Activated T-cell treated with anti-CD3 and anti-CD28 coated beads, Interleukin-2, amount 50 U/mL, for 4 hours (primary cell): ENCODE data around the gene XXYLT1. TPM values are rescaled to one million over a fixed set of nuclear protein-coding genes. Genes with fewer than 3 reads are reported as not detected.
A peak's percentile ranks its signal among the peaks of the same experiment; 100 is the strongest.
"Not testable (repeated sequence)": the region's sequence is repeated elsewhere in the genome, so short reads cannot be mapped to it uniquely, and the experiment has no call there.

ENCODE experiments used
- ATAC-seq, 2 donors: fragments of 200-7000 bp; cut with Tn5 transposase; one replicate each; pipeline ENCODE4 v1.10.0; 2021
- DNase-seq: peaks from one replicate; pipeline ENCODE4 v3.0.0-alpha.2; 2020
- H3K27me3 Mint-ChIP-seq: one replicate; pipeline ENCODE4 v1.8.0; 2021; ENCODE audit warnings: low read depth, mixed read lengths
- H3K36me3 Mint-ChIP-seq: one replicate; pipeline ENCODE4 v1.8.0; 2022; ENCODE audit warnings: mixed read lengths; ENCODE audit not compliant: insufficient read depth
- H3K4me1 Mint-ChIP-seq: one replicate; pipeline ENCODE4 v1.8.0; 2021; ENCODE audit warnings: low read depth, mixed read lengths
- H3K4me3 Mint-ChIP-seq: one replicate; pipeline ENCODE4 v1.8.0; 2021; ENCODE audit warnings: mild to moderate bottlenecking, moderate library complexity, mixed read lengths
- H3K9me3 Mint-ChIP-seq: one replicate; pipeline ENCODE4 v1.8.0; 2021; ENCODE audit warnings: mixed read lengths
- total RNA-seq, 3 donors: library from RNA; stranded (reverse); gene quantifications; one replicate each; pipeline ENCODE4 v1.2.1, GENCODE V29; 2021

XXYLT1 gene
- total RNA-seq, 3 donors from 2014 or later, result 8.6 to 10.6 (median 8.8) TPM

GRCh38 chr3:195113048-195113447 lies 157.9 kb downstream of the XXYLT1 start:
- DNase-seq (no peak), ATAC-seq (no peak)
- Mint-ChIP-seq H3K4me1 (no peaks in the 10 kb centered on the region), H3K4me3 (no peak overlapping the region), H3K27me3 (no peaks in the 10 kb centered on the region), H3K36me3 (no peaks in the 10 kb centered on the region), H3K9me3 (no peaks in the 10 kb centered on the region)

- Mint-ChIP-seq H3K27me3 (no peaks in the 10 kb centered on the region), H3K9me3 (no peaks in the 10 kb centered on the region), H3K36me3 (no peaks in the 10 kb centered on the region), H3K4me3 (no peak overlapping the region), H3K4me1 (no peaks in the 10 kb centered on the region)
- DNase-seq (no peak), ATAC-seq (no peak)
Observed at GRCh38 chr3:195112361-195112791, 158.6 kb downstream of the XXYLT1 start.

DNA sequence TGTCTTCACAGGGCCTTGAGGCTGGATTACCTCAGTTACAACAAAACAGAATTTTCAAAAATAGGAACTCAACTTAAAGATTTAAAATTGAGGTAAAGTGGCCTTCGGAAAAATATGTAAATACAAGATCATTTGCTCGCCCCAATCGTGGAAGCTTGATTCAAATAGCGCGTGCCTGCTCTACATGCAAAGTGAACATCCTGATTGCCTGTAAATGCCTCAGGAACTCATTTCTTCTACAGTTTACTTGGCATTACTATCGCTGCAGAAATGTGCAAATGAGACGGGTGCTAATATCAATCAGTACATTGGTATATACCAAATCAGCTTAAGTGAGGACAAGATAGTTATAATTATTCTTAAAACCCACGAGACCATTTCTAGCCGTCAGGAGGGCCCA lies 159.2 kb downstream of the XXYLT1 start:
- no peaks in the 10 kb centered on the region for H3K27me3 Mint-ChIP-seq
- DNase-seq, result no peak

GRCh38 chr3:195111319-195111705 lies 159.6 kb downstream of the XXYLT1 start:
- ATAC-seq (no peak), DNase-seq (no peak)
- Mint-ChIP-seq H3K4me1 (peaks cover 1% of the 10 kb centered on the region), H3K4me3 (no peak overlapping the region), H3K9me3 (no peaks in the 10 kb centered on the region), H3K27me3 (no peaks in the 10 kb centered on the region), H3K36me3 (no peaks in the 10 kb centered on the region)

More for the DNA sequence above, 159.2 kb downstream of the XXYLT1 start:
- Mint-ChIP-seq H3K4me1 (no peaks in the 10 kb centered on the region), H3K4me3 (no peak overlapping the region), H3K36me3 (no peaks in the 10 kb centered on the region), H3K9me3 (no peaks in the 10 kb centered on the region)
- no peak for ATAC-seq

GRCh38 chr3:195110647-195111318 lies 160.2 kb downstream of the XXYLT1 start:
- no peaks in the 10 kb centered on the region for H3K9me3 Mint-ChIP-seq

DNA sequence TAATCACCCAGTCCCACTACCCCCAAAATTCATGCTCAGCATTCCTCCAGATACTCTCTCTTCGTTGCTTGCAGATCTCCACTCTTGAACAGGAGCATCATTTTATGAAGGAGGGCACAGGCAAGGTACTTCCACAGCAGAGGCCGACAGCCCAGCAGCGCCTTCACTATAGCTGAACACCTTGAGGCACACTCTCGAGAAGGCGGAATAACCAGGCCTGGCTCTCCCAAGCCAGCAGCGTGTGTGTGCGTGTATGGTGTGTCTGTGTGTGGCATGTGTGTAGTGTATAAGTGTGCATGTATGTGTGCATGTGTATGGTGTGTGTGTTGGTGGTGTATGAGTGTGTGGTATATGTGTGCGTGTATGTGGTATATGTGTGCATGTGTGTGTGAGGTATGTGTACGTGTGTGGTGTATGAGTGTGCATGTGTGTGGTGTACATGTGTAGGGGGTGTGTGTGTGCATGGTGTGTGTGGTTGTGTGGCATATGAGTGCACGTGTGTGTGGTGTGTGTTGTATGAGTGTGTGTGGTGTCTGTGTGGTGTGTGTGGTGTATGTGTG lies 161.8 kb downstream of the XXYLT1 start:
- Mint-ChIP-seq H3K36me3 (no peaks in the 10 kb centered on the region), H3K9me3 (no peaks in the 10 kb centered on the region), H3K27me3 (no peaks in the 10 kb centered on the region), H3K4me3 (no peak overlapping the region), H3K4me1 (peaks cover 2% of the 10 kb centered on the region)
- ATAC-seq (no peak), DNase-seq (no peak)

More at GRCh38 chr3:195110647-195111318, 160.2 kb downstream of the XXYLT1 start:
- Mint-ChIP-seq H3K4me3 (no peak overlapping the region), H3K4me1 (peaks cover 2% of the 10 kb centered on the region), H3K27me3 (no peaks in the 10 kb centered on the region), H3K36me3 (no peaks in the 10 kb centered on the region)
- DNase-seq (no peak), ATAC-seq (no peak)

DNA sequence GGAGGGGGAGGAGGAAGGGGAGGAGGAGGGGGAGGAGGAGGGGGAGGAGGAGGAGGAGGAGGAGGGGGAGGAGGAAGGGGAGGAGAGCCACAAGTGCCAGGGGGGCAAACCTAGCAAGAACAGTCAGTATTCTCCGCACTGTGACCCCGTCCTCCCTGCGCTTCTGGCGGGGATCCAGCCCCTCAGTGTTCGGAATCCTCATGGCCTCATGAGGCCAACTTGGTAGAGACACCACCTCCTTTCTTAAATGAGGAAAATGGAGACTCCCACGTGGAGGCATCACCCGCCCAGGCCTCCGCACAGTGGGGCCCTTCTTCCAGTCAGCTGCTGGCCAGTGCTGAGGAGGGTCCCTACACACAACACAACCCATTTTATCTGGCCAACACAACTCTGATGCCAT lies 163.4 kb downstream of the XXYLT1 start:
- Mint-ChIP-seq H3K9me3 (no peaks in the 10 kb centered on the region), H3K4me3 (no peak overlapping the region), H3K4me1 (peaks cover 2% of the 10 kb centered on the region), H3K36me3 (no peaks in the 10 kb centered on the region), H3K27me3 (no peaks in the 10 kb centered on the region)
- ATAC-seq (no peak), DNase-seq (no peak)

DNA sequence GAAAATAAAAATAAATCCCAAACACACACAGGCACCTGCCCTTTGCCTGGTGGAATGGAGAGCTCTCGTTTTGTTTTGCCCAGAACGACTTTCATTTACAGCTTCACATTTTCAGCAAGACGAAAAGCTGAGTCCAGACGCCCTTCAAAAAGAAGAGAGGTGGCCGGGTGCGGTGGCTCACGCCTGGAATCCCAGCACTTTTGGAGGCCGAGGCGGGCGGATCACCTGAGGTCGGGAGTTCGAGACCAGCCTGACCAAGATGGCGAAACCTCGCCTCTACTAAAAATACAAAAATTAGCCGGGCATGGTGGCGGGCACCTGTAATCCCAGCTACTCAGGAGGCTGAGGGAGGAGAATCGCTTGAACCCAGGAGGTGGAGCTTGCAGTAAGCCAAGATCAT lies 163.9 kb downstream of the XXYLT1 start:
- H3K9me3 Mint-ChIP-seq, H3K36me3 Mint-ChIP-seq, H3K4me1 Mint-ChIP-seq, H3K27me3 Mint-ChIP-seq, H3K4me3 Mint-ChIP-seq, DNase-seq, ATAC-seq: not testable (repeated sequence)

DNA sequence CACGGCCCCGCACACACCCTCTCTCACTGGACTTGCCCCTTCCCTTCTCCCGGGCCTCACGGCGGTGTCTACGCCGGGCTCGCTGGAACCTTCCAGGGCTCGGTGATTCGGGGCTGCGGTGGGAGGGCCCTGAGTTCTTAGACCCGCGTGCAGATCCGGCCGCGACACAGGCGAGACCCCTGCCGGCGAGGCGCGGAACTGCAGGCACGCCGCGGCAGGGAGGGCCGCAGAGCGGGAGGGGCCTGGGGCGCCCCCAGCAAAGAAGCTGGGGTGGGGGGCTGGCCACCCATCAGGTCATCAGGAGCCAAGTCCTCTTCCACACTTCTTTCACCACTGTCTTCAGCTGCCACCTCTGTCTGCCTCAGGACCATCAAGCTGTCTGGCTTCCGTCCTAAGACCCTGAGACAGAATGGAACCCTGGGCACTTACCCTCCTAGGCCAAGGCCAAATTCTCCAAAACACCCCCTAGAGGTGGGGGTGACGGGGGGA lies 164.5 kb downstream of the XXYLT1 start:
- no peaks in the 10 kb centered on the region for H3K9me3 Mint-ChIP-seq
- peak; percentile 90 to 96 for ATAC-seq
- no peaks in the 10 kb centered on the region for H3K27me3 Mint-ChIP-seq
- peak overlapping the region; percentile 55 for H3K4me3 Mint-ChIP-seq
- H3K4me1 Mint-ChIP-seq, result peaks cover 4% of the 10 kb centered on the region
- peak; percentile 67 for DNase-seq
- H3K36me3 Mint-ChIP-seq, result no peaks in the 10 kb centered on the region

GRCh38 chr3:195105841-195106417 lies 165.0 kb downstream of the XXYLT1 start:
- Mint-ChIP-seq H3K4me1 (peaks cover 6% of the 10 kb centered on the region), H3K27me3 (no peaks in the 10 kb centered on the region), H3K9me3 (no peaks in the 10 kb centered on the region), H3K36me3 (no peaks in the 10 kb centered on the region), H3K4me3 (no peak overlapping the region)
- no peak for DNase-seq
- ATAC-seq, result no peak

DNA sequence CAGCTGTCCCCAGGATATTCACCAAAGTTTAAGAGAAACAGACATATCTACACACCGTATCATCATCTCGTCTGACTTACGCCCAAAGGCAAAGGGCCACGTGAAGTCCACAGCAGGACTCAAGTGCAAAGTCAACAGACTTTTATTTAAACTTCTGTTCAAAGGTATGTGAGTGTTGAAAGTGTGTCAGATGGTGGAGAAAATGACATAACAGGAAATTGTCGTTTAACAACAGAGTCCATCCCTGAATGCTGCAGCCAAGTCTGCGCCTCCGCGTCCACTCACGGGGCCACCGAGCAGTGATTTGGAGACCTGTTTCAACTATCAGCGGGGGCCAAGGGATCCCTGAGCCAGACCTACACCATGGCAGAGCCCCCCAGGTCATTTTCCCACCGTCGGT lies 165.6 kb downstream of the XXYLT1 start:
- H3K27me3 Mint-ChIP-seq, result no peaks in the 10 kb centered on the region
- H3K9me3 Mint-ChIP-seq, result no peaks in the 10 kb centered on the region
- peaks cover 10% of the 10 kb centered on the region for H3K4me1 Mint-ChIP-seq
- H3K36me3 Mint-ChIP-seq, result no peaks in the 10 kb centered on the region
- DNase-seq (no peak), ATAC-seq (no peak)
- H3K4me3 Mint-ChIP-seq, result no peak overlapping the region

GRCh38 chr3:195104340-195104739 lies 166.6 kb downstream of the XXYLT1 start:
- Mint-ChIP-seq H3K9me3 (no peaks in the 10 kb centered on the region), H3K4me3 (no peak overlapping the region), H3K4me1 (peaks cover 10% of the 10 kb centered on the region), H3K27me3 (no peaks in the 10 kb centered on the region), H3K36me3 (no peaks in the 10 kb centered on the region)
- no peak for ATAC-seq
- no peak for DNase-seq

DNA sequence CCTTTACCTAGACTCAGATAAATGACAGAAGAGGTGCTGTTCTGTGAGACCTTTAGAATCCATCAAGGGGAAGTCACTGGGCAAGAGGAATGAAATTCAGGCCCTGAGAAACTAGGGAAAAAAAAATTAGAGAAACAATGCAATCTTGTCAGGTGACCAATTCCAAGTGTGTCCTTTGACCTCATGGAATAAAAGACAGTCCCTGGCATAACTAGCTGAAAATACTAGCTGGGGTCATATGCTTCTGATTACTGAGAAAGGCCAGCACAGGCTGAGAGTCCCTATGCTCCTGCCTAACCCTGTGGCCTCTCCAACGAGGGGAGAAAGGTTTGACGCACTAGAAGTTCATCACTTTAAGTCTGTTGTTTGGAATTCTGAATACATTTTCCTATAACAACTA lies 167.3 kb downstream of the XXYLT1 start:
- no peak for DNase-seq
- H3K36me3 Mint-ChIP-seq, result no peaks in the 10 kb centered on the region
- H3K4me3 Mint-ChIP-seq, result no peak overlapping the region
- no peaks in the 10 kb centered on the region for H3K27me3 Mint-ChIP-seq
- no peaks in the 10 kb centered on the region for H3K9me3 Mint-ChIP-seq
- H3K4me1 Mint-ChIP-seq, result peaks cover 10% of the 10 kb centered on the region
- ATAC-seq, result no peak

DNA sequence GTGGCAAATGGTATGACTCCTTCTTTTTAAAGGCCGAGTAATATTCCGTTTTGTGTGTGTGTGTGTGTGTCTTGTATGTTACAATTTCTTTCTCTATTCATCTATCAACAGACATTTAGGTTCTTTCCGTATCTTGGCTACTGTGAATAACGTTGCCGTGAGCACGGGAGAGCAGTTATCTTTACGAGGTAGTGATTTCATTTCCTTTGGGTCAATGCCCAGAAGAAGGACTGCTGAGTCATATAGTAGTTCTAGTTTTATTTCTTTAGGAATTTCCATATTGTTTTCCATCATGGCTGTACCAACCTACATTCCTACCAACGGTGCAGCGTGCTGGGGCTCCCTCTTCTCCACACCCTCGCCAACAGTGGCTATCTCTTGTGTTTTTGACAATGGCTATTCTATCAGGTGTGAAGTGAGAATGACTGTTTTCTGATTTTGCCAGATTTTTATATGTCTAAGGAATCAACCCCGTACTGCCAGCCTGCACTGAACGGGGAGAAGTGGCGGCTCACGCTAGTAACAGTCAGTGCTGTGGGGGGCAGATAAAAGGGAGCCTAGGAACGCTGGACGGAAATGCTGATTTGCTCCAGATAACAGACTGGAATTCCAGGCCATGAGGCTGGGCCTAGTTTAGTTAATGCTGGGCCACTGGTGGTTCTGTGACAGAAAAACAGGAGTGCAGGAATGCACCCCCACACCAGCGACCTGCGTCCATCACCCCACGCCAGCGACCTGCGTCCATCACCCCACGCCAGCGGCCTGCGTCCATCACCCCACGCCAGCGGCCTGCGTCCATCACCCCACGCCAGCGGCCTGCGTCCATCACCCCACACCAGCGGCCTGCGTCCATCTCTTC lies 168.1 kb downstream of the XXYLT1 start:
- Mint-ChIP-seq H3K4me1 (peaks cover 10% of the 10 kb centered on the region), H3K36me3 (no peaks in the 10 kb centered on the region), H3K27me3 (no peaks in the 10 kb centered on the region), H3K9me3 (no peaks in the 10 kb centered on the region), H3K4me3 (no peak overlapping the region)
- ATAC-seq (no peak), DNase-seq (no peak)
